Activated T-cell treated with anti-CD3 and anti-CD28 coated beads for 1 hour (primary cell): ENCODE results near the gene GALNT16.
"Not testable (repeated sequence)": the region's sequence is repeated elsewhere in the genome, so short reads cannot be mapped to it uniquely, and the experiment has no call there.

Source experiments
- DNase-seq: peaks from one replicate; pipeline ENCODE4 v3.0.0-alpha.2; 2020; ENCODE audit warnings: low read depth

GALNT16 gene

DNA sequence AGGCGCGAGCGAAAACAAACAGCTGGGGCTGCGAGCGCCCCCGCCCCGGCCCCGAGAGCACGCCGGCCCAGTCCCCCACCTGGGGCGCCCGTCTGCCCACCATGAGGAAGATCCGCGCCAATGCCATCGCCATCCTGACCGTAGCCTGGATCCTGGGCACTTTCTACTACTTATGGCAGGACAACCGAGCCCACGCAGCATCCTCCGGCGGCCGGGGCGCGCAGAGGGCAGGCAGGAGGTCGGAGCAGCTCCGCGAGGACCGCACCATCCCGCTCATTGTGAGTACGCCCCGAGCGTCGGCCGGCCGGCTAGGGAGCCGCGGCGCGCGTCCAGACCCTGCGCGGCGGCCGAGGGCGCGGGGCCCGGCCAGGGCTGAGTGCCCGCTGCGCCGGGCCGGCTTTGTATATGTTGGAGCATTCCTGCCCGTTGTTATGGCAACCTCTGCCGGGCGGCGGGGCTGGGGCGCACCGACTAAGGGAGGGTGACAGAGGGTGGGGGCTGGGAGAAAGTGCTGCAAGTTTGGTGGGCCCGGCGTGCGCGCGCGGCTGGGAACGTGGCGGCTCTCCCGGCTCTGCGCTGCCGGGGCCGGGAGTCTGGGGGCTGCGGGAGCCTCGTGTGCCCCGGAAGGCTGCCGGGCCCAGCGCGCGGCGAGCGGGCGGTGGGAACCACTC is 367 bp downstream of the GALNT16 start:
- DNase-seq = no peak

GRCh38 chr14:69260861-69261564 is 1.1 kb downstream of the GALNT16 start:
- no peak for DNase-seq

DNA sequence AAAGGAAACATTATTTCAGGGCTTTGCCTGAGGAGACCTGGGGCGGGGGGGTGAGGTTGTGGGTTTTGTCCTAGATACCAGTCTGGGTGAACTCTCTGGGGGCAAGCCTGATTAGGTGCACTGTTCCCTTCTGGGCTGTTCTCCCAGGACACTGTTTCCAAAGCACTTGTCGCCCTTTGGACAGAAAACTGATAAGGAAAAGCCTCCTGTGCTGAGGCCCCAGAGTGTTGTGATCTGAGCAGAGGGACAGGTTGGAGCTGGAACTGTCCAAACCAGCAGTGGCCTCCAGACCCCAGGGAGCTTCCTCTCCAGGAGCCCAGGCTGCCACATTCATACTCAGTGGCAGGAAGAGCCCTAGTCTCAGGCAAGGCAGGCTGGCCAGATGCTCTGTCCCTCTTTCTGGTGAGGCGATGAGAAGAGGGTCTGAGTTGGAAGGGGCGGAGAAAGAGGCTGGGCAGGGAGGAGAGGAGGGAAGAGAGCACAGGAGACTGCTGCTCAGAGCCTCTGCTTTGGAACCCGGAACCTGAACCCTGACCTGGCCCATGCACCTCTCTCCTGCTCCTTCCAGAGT is 1.9 kb downstream of the GALNT16 start:
- DNase-seq = no peak

DNA sequence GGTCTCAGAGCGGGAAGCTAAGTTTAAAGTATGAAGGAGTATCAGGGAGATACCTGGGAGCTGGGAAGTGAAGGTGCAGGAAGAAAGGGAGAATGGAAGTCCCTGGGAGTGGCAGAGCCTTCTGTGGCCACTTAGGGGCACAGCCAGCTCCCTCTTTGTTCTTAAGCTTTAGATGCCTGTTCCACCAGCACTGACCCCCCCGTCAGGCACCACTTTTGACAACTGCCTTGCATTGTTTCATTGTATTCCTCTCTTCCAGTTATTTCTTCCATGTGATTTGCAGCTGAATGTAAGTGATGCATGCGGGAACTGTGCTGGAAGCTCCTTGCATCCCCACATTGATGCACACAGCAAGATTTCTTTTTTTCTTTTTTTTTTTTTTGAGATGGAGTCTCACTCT is 2.6 kb downstream of the GALNT16 start:
- DNase-seq = no peak

GRCh38 chr14:69263364-69263763 is 3.4 kb downstream of the GALNT16 start:
- no peak for DNase-seq

GRCh38 chr14:69263771-69264170 is 3.8 kb downstream of the GALNT16 start:
- no peak for DNase-seq

DNA sequence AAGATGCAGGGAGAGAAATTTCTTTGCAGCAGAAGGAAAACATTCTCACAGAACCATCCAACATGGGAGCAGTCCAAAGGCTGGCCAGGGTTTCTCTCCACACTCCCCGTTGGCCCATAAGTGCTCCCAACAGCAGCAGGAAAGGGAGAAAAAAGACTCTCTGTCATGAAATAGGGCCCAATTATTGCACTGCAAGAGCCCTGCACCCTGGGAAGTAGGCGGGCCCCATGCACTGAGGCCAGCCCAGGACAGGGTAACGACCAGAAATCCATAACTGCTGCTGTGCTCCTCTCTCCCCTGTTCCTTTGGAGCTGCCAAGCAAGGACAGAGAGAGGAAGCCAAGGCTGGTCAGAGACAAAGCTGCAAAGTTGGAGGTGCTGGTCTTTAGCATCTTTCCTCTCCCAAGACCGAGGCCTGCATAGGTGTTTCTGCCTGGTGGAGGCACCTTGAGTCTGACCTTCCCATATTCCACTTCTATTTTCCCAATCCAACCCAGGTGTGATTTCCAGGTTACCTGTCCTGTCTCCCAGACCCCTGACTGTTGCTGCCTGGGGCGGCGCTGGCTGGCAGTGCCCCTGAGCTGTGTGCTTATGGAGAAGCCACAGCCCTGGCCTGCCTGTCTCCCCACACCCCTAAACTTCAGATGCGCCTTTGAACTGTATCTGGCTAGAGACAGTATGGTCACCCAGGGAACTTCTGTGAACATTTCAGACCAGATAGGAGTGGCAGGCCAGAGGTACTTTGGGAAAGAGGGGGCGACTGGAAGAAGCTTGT is 6.8 kb downstream of the GALNT16 start:
- no peak for DNase-seq

DNA sequence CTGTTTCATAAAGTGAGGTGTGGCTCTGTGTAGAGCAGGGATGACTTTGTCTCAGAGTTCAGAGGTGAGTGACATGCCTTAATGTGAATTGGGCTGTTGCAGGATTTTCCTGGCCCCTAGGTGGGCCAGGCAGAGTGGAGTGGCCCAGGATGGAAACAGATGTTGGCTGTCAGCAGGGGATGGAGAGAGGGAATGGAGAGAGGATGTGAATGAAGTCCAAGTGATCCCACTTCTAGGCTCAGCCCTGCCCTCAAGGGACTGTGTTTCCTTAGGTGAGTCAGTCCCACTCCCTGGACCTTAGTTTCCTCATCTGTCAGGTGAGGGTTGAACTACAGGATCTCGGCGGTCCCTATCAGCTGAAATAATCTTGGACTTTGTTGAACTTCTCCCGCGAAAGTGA is 7.5 kb downstream of the GALNT16 start:
- no peak for DNase-seq

DNA sequence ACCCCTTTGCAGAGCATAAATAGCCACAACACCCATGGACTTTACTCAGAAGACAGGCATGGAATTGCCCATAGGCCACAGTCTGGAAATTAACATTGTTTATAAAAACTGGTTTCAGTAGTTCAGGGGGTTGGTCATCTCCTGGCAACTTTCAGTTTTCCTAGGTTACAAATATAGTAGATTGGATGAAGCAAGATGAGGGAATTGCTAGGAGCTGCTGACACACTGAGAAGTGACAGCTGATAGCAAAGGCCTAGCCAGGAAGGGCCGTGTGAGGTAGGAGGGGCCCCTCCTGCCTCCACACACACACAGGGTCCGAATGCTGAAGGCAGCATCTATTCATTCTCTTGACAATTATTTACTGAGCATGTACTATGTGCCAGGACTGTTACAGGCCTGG is 8.3 kb downstream of the GALNT16 start:
- no peak for DNase-seq

- DNase-seq = no peak
These were observed 8.8 kb downstream of the GALNT16 start for GRCh38 chr14:69268763-69269162.

GRCh38 chr14:69269381-69269780 is 9.4 kb downstream of the GALNT16 start:
- no peak for DNase-seq

DNA sequence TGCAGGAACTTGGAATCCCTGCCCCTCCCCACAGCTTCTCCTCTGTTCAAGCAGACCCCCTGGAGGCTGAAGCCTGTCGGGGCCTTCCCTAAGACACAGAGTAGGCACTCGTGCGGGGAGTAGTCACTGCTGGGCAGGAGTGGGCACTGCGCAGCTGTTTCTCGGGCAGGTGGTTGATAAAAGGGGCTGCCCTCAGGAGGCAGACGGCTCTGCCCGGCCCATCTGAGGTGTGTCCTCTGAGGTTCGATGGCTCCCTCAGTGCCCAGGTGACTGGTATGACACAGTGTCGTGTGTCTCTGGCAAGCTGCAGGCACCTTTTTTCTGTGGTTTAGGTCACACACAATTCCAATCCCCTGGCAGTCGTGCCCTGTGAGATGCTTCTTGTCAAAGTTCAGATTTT is 10.1 kb downstream of the GALNT16 start:
- no peak for DNase-seq

- DNase-seq = no peak
These were observed 11.1 kb downstream of the GALNT16 start for GRCh38 chr14:69270795-69271708.

GRCh38 chr14:69274321-69274720 is 14.4 kb downstream of the GALNT16 start:
- no peak for DNase-seq

- DNase-seq = no peak
These were observed 15.4 kb downstream of the GALNT16 start for GRCh38 chr14:69275331-69275730.

DNA sequence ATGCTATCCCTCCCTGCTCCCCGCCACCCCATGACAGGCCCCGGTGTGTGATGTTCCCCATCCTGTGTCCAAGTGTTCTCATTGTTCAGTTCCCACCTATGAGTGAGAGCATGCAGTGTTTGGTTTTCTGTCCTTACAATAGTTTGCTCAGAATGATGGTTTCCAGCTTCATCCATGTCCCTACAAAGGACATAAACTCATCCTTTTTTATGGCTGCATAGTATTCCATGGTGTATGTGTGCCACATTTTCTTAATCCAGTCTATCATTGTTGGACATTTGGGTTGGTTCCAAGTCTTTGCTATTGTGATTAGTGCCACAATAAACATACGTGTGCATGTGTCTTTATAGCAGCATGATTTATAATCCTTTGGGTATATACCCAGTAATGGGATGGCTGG is 17.4 kb downstream of the GALNT16 start:
- DNase-seq = not testable (repeated sequence)

DNA sequence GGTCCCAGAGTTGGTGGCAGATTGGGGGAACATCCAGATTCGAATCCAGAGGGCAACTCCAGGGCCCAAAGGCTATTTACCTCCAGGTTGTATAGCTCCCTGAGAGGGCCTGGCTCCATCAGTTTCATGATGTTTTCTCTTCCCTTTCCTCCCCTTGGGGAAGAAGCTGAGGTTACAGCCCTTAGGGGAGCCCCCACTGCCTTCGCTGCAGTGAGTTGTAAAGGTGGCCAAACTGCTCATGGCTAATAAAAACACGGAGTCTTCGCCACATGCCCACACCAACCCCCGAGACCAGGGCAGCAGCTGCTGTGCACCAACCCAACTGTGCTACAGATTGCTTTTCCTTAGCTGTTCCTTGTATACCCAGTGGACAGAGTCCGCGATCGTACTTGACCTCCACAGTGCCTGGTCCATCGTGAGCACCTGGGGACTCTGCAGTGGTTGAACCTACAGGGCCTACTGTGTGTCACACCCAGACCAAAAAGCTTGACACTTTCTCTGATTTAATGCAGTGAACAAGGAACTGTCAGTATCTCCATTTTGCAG is 20.9 kb downstream of the GALNT16 start:
- no peak for DNase-seq

DNA sequence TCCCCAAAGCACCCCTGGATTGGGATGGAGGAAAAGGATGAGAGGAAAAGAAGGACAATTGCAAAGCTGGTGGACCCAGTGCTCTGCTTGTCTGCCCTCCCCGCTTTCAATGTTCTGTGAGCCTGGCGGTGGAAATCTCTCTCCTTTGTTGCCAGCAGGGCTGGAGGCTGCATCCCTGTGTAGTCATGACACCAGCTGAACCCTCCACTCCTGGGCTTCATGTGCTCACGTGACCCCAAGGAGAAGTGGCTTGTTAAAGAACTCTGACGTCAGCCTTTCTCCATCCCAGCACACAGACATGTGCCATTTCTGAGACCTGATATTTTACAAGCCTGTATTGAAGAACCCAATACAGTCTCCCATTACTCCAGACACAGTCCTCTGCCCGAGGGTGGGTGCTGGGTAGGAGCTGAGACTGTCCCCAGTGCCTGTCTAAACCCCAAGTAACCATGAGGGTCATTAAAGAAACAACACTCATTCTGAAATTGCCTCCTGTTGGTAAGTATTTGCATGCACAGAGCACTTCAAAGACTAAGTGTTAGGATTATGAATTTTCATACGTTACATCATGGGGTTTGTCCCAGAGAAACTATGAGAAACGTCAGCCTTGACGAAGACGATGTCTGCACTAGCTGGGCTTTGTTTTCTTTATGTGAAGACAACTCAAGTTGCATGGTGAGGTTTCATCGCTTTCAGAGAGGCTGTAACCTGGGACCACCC is 21.7 kb downstream of the GALNT16 start:
- no peak for DNase-seq

DNA sequence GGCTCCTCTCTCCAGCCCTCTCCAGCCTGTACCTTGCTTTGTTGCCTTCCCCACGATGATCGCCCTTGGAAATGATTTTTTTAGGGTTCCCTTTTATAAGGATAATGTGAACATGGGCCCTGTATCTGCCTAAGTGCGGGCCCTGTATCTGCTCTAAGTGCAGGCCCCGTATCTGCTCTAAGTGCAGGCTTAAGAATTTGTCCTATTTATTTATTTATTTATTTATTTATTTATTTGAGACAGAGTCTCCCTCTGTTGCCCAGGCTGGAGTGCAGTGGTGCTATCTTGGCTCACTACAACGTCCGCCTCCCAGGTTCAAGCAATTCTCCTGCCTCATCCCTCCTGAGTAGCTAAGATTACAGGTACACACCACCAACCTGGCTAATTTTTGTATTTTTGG is 22.5 kb downstream of the GALNT16 start:
- DNase-seq = no peak

- no peak for DNase-seq
These were observed 24.2 kb downstream of the GALNT16 start for GRCh38 chr14:69284170-69284569.
